Mucosa of descending colon (tissue), 3 donors: ENCODE measurements around the gene REXO1. TPM values are rescaled to one million over a fixed set of nuclear protein-coding genes. Genes with fewer than 3 reads are reported as not detected.

Experiments
- ATAC-seq: fragments of 200-7000 bp; cut with Tn5 transposase; one replicate; pipeline ENCODE4 v1.9.1; 2020; ENCODE audit warnings: mild to moderate bottlenecking, moderate library complexity
- DNase-seq, 3 donors: peaks; one replicate each; pipeline ENCODE4 v3.0.0-alpha.2; 2020
- H3K36me3 ChIP-seq: fragments of 200-600 bp; one replicate; pipeline ENCODE4 v1.8.0; 2021; ENCODE audit warnings: low read depth, mild to moderate bottlenecking
- H3K4me1 ChIP-seq: fragments of 200-600 bp; one replicate; pipeline ENCODE4 v1.8.0; 2021; ENCODE audit warnings: low read depth, mild to moderate bottlenecking
- H3K4me3 ChIP-seq: fragments of 200-600 bp; one replicate; pipeline ENCODE4 v1.8.0; 2021; ENCODE audit warnings: mild to moderate bottlenecking
- H3K9me3 ChIP-seq: fragments of 200-600 bp; one replicate; pipeline ENCODE4 v1.8.0; 2021; ENCODE audit warnings: mild to moderate bottlenecking
- CTCF ChIP-seq: fragments of 200-600 bp; IDR thresholded peaks from one replicate; pipeline ENCODE4 v1.8.0; 2022; ENCODE audit warnings: antibody characterized with exemption, mild to moderate bottlenecking
- intact Hi-C, 2 donors: fragments of 100-400 bp; cut with DNase I in 1 of 2; cut with micrococcal nuclease in 1 of 2; formaldehyde crosslinking; loops; one replicate each; pipeline versions ENCODE4 v1.11.0 to v1.11.1; 2022; cut with DNase I, micrococcal nuclease
- total RNA-seq, 3 donors: library from RNA; stranded (reverse); fragmentation: NEBNext Ultra II Directional in 2 of 3; extraction: Animal tissue kit (Norgen Biotek cat#: 25700) in 2 of 3; gene quantifications; one replicate each; pipeline versions ENCODE4 v1.2.1 to v1.2.4, GENCODE V29; 2021 to 2023
- donor health status: DM: no; HTN: no; CAD: no; lungs with moderate emphysema.
- donor health status: DM: no; HTN: no; CAD: no.
- donor health status: DM: no; HTN: yes; CAD: no.

REXO1 gene
- total RNA-seq, 3 donors from 2014 or later: 45.4 to 54.3 (median 50.2) TPM

GRCh38 chr19:1871630-1872029, 23.3 kb upstream of the REXO1 start:
- intact Hi-C loops: no loop called here
- H3K4me1 ChIP-seq: peaks cover 16% of the 10 kb centered on the region
- DNase-seq (no peak), ATAC-seq (no peak)
- no peak overlapping the region for H3K4me3 ChIP-seq
- H3K9me3 ChIP-seq: no peaks in the 10 kb centered on the region
- no peaks in the 10 kb centered on the region for H3K36me3 ChIP-seq
- no peak for TF ChIP-seq CTCF

GRCh38 chr19:1871140-1871597, 22.9 kb upstream of the REXO1 start:
- Histone ChIP-seq H3K36me3 (no peaks in the 10 kb centered on the region), H3K9me3 (no peaks in the 10 kb centered on the region), H3K4me1 (peaks cover 16% of the 10 kb centered on the region), H3K4me3 (no peak overlapping the region)
- ATAC-seq (no peak), DNase-seq (peak in 1 of 3 donors; percentile 7)
- TF ChIP-seq CTCF: no peak
- intact Hi-C loops: no loop called here

- DNase-seq (peak in 1 of 3 donors; percentile 3), ATAC-seq (no peak)
- no peak for TF ChIP-seq CTCF
- intact Hi-C loops: no loop called here
- H3K36me3 ChIP-seq: no peaks in the 10 kb centered on the region
- no peak overlapping the region for H3K4me3 ChIP-seq
- no peaks in the 10 kb centered on the region for H3K9me3 ChIP-seq
- H3K4me1 ChIP-seq: peaks cover 10% of the 10 kb centered on the region
These were observed 20.7 kb upstream of the REXO1 start for GRCh38 chr19:1868971-1869370.

GRCh38 chr19:1867349-1867724, 19.1 kb upstream of the REXO1 start:
- H3K4me1 ChIP-seq: no peaks in the 10 kb centered on the region
- no peaks in the 10 kb centered on the region for H3K36me3 ChIP-seq
- ATAC-seq: no peak
- DNase-seq: peak in 1 of 3 donors; percentile 3
- H3K9me3 ChIP-seq: no peaks in the 10 kb centered on the region
- TF ChIP-seq CTCF: no peak
- H3K4me3 ChIP-seq: no peak overlapping the region
- intact Hi-C loops: no loop called here

GRCh38 chr19:1866693-1867348, 18.5 kb upstream of the REXO1 start:
- ATAC-seq: no peak

More at GRCh38 chr19:1866693-1867348, 18.5 kb upstream of the REXO1 start:
- Histone ChIP-seq H3K36me3 (no peaks in the 10 kb centered on the region), H3K9me3 (no peaks in the 10 kb centered on the region), H3K4me1 (peaks cover 4% of the 10 kb centered on the region), H3K4me3 (no peak overlapping the region)
- DNase-seq: peak in 2 of 3 donors; percentile 9 to 50
- no peak for TF ChIP-seq CTCF
- intact Hi-C loops: no loop called here
